ENCODE measurements around the gene DROSHA.
A peak's percentile ranks its signal among the peaks of the same experiment; 100 is the strongest.
"Not testable (repeated sequence)": the region's sequence is repeated elsewhere in the genome, so short reads cannot be mapped to it uniquely, and the experiment has no call there.

DROSHA gene

DNA sequence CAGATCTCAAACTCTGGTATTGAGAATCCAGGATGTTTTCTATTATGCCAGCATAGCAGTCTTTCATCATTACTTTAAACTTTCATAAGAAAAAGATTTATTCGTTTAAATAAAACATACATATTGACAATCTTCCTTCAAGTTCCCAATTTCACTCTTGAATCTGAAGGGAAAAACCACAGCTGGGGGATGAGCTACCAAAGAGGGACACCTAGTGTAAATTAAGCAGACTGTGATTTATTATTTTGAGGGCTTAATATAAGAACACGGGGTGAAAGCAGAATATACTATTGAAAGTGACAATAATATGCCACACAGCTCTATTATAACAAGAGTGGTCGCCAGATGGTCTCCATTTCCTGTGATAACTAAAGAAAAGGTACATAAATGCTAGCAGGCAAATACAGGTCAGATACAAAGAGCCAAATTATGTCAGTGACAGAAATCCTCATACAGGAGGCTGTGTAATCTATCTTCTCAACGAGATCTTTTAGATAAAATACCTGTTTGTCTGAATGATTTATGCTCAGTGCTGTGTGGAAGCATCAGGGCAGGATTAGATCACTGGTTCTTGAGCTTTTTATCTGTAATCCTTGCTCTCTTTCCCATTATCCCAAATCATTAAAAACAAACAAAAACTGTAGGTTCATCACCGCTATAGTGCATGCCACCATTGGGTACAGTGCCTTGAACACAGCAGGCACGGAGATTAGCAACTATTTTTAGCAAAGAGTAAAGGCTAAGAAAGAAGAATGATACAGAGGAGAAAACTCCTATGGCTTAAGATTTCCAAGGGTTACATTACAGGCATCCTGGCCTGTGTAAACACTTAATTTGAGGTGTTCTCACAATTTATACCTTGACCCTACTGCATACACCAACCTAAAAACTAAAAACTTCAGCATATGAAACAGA, 116.6 kb downstream of the DROSHA start:
- DNase-seq = no peak

DNA sequence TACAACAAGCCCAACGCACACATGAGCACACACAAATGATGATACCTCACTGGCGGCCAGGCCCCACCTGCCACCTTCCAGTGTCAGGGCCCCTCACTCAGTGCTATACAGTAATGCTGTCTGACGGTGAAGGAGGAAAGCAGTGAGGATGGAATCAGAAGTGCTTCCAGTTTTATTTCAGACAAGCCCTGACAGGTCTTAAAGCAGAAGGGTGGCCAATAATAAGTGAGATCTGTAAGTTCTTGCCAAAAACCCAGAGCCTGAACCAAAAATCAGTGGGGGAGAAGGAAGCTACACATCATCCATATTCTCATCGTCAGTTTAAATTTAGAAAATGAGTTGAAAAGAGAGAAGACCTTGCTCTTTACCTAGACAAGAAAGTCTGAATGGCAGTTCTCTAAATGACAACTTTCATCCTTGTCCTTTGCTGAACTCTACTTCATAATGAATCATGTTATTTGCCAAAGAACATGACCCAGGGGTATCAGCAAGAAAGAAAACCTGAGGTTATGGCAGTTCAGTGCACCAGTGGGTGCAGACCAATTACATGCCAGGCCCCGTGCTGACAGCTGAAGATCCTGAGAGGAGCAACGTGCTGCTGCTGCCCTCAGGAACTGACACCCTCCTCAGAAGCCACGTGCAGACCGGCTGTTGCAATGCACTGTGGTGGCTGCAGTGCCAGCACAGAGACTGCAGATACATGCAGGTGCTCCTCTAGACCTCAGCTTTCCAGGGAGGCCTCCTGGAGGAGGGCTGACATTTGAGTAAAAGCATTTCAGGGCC, 118.7 kb downstream of the DROSHA start:
- peak; percentile 35 for DNase-seq

- DNase-seq = no peak
Measured at GRCh38 chr5:31412324-31412723, 119.6 kb downstream of the DROSHA start.

- DNase-seq = no peak
Measured at GRCh38 chr5:31410089-31410488, 121.8 kb downstream of the DROSHA start.

DNA sequence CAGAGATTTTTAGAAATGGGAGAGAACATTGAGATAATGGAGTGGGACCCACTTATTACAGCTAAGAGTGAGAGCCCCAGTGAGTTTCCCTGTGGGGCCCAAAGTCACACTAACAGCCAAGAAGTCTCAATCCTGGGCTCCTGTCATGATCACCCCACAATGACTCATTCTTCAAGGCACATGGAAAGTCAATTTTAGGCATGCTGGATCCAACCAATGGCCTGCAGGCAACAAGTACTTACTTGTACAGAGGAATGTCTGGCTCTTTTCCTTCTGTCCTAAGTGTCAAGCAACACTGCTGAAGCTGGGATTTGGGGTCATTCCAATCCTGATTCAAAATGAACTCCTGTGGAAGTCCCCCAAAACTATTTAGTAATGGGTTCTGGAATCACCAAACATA, 123.1 kb downstream of the DROSHA start:
- DNase-seq = no peak

DNA sequence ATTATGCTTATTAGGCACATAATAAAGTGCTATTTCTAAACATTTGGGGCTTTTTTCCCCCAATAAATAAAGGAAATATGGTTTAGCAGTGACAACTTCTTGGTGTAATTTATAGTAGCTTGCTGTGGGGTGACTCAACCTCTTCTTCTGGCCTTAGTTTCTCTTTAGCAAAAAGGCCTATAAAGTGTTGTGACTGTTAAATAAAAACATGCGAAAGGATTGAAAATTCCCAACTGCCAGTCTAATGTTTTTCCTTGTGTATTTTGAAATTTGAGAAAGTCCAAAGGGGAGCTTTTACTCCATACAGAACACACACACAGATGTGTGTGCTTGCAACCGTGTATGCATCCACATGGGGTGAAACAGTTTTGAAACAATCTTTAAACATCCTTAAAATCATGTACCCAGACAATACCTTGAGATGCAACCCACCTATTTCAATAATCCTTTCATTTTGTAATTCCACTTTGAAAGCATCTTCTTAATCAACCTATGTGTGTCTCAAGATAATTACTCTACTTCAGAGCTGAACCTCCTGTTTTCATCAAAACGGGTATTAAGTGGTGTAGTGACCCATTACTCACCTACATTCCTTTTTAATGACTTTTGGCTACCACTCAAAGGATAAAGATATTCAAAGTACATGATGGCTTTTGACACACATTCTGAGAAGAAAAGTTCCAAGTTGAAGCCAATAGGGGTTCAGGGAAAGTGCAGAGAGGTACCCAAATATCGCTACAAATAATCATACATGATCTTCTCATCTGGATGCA, 123.8 kb downstream of the DROSHA start:
- DNase-seq = no peak

DNA sequence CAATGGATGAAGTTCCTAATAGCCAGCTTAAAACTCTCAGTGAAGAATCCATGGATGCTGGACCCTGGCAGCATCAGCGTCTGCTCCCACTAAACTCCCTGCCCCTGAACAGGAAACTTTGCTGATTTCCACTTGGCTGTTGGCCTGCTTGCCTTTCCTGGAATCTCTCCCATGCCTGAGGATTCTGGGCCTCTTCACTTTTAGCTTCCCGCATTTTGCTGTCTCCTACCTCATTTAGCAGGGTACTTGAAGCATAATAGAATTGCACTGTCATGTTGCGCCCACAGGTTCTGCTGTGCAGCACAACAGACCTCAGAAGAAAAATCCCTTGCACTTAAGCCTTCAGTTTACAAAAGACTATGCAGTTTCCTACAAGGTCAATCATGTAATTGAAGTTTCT, 127.6 kb downstream of the DROSHA start:
- no peak for DNase-seq

DNA sequence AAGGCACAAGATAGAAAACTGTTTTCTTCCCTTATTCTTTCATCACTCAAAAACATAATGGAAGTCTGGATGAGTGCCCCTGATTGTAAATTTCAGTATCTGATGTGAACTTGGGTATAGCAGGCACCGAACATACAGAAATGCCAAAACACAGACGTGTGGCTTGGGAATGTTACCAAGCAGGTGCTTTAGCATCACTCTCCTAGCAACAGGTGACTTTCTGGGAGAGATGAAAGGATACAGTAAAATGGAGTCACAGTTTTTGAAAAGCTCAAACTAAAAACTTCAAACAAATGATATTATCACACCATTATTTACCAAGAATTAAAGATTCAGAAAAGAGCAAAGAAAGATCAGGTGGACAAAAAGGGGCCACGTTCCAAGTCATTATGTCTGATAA, 130.2 kb downstream of the DROSHA start:
- no peak for DNase-seq

- no peak for DNase-seq
Measured at GRCh38 chr5:31397926-31398557, 133.9 kb downstream of the DROSHA start.

DNA sequence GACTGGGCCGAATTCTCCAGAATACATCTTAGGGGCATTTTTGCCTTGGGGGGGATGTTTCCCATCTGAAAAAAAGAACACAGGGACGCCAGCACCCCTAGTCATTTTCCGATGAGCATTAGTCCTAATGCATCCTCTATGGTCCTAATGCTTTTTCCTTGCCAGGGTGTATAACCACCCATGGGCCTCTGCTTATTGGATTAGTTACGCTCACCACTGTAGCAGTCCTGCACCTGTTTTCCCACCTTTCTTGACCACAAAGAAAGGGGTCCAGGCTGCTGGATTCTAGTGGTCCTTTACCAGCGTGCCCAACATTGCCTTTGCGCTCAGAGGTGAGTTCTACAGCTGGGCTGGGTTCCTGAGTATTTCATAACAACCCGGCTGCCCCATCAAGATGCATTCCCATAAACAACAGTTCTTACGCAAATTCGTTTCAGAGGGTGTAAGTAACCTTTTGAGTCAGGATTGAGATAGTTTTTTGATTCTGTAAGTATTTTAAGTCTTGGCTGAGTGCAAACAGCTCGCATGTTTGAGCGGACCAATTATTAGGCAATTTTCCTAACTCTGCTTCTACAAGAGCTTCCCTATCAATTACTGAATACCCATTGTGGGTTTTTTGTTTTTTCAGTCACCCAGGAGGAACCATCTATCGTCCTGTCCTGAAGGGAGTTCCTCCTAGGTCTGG, 135.1 kb downstream of the DROSHA start:
- DNase-seq = no peak

DNA sequence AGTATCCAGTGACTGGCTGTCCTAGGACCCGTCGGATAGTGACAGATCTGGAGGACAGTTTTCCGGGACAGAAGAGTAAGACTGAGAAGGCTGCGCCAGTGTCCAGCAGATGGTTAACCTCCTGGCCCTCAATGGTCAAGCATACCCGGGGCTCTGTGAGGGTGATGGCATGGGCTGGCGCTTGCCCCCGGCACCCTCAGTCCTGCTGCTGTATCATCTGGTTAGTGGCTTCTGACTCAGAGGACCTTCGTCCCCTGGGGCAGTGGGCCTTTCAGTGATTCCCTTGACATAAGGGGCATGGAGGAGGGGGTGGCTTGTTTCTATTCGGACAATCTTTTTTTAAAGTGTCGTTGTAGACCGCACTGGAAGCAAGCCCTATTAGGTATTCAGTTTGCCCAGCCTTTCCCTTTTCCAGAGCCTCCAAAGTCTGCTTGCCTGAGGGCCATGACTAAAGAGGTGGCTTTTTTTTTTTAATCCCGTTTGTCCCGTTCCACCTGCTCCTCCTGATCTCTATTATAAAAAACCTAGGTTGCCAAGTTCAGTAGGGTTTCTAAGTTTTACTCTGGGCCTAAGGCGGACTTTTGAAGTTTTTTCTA, 136.3 kb downstream of the DROSHA start:
- DNase-seq = not testable (repeated sequence)

DNA sequence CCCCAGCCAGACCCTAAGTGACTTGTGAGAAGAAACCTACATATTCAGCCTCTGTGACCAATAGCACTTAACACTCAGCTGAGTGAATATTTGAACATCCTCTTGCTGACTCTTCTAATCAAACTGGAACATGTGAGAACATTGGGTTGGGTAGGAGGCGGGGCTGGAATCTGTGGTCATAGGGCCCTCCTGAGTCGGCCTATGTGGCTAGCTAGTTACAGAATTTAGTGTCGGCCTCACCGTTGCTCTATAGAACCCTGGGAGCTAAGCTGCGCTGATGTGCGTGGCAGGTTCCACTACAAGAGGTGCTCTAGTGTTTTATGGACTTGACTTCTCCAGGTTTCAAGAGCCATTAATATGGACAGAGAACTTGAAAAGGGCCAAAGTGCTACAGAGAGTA, 138.8 kb downstream of the DROSHA start:
- DNase-seq = no peak

GRCh38 chr5:31392061-31392460, 139.8 kb downstream of the DROSHA start:
- no peak for DNase-seq

DNA sequence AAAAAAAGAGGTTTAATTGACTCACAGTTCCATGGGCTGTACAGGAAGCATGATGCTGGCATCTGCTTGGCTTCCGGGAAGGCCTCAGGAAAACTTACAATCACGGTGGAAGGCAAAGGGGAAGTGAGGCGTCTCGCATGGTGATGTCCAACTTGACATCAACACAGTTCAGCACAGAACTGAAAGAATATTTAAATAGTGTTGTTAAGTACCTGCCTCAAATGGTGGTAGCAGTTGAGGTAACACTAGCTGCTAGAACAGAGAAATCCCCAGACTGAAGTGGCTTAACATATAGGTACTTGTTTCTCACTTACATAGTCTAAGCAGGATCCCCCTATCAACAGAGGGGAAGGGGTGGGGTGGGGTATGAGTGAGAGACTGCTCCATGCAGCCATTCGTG, 141.6 kb downstream of the DROSHA start:
- no peak for DNase-seq

- no peak for DNase-seq
Measured at GRCh38 chr5:31385774-31386537, 145.9 kb downstream of the DROSHA start.

DNA sequence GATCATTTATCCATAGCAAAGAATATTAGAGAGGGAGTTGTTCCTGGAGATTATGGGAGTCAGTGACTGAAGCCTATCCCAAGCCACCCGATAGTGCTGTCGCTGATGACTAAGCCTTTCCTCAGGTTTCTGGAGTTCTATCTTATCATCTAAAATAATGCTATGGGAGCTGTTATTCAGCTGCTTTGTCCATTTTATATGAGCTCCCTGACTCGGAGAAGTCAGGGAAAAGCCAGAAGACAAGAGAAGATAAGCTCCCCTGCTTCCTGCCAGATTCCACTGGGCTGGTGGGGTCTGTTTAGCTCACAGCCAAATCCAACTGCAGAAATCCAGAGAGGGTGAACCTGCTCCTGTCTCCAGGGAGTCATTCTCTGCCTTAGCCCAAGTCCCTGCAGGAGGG, 148.2 kb downstream of the DROSHA start:
- no peak for DNase-seq

DNA sequence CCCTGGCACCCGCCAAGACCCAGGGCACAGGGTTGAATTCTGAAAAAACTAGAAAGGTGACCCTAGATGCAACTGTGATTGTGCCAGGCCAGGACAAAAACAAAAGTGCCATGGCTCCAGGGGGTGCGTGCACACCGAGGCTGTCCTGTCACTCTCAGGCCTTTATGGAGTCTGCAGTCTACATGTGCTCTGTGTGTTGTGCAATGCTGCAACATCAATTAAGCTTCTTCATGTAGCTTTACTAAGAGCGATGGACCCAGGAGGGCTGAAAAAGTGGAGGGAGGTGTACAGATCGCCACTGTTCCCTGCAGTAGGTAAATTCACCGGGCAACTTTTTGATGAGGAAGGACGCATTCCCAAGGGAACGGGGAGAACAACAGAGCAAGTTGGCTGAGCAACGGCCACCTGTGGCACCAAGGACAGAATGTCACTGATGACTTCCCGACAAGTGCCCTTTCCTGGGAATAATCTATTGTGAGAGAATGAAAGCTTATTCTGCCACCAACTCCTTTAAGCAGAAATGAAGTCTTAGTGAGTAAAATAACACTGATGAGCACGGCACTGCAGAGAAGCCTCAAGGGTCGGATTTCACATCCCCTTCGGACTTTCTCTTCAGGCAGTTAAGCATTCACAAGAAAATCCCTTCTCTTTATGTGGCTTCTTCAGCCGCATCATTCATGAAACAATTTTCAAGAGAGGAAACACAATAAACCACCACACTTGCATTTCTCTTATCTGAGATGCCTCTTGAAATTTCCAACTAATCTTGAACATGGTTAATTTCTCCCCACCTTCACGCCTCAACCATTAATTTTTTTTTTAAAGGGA, 149.6 kb downstream of the DROSHA start:
- DNase-seq = no peak

- no peak for DNase-seq
Measured at GRCh38 chr5:31381299-31381698, 150.6 kb downstream of the DROSHA start.

DNA sequence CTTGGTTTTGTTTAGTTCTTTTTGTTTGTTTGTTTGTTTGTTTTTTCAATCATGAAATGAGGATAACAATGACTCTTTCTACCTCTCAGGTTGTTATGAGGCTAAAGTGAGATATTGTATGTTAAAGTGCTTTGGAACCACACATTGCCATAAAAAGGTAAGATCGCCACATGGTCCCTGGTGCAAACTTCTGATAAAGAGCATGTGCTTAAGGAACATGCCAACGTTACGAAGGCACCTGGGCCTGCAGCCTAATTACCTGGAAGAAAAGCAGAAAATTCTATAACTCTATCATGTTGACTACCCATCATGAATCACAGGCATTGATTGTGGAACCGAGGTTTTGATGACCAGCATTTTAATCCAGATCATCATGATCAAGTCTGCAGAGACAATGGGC, 151.8 kb downstream of the DROSHA start:
- DNase-seq = no peak

DNA sequence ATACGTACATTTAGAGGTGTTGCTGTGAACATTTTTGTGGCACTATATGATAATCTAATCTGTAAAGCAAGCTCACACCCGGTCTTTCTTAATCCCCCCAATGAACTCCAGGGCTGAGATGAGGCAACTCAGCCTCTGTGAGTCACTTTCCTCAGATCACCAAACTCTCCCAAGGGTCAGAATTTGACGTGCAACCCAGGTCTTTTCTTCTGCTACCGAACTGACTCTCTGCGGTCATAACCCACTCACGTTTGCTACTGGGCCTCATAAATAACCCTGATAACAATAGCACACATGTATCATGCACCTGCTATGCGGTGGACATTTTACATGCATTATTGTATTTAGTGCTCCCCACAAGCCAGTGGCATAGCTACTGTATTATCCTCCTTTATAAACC, 153.1 kb downstream of the DROSHA start:
- no peak for DNase-seq

Data from NCI-H1694 treated with DMSO at 0.1 percent for 48 hours (cell line).